ENCODE measurements around the gene ELOVL5. TPM values are rescaled to one million over a fixed set of nuclear protein-coding genes. Genes with fewer than 3 reads are reported as not detected.
"Not testable (repeated sequence)": the region's sequence is repeated elsewhere in the genome, so short reads cannot be mapped to it uniquely, and the experiment has no call there.

Gene ELOVL5
- polyA plus RNA-seq, 3 donors, result 76.8 to 79.4 (median 79.4) TPM

DNA sequence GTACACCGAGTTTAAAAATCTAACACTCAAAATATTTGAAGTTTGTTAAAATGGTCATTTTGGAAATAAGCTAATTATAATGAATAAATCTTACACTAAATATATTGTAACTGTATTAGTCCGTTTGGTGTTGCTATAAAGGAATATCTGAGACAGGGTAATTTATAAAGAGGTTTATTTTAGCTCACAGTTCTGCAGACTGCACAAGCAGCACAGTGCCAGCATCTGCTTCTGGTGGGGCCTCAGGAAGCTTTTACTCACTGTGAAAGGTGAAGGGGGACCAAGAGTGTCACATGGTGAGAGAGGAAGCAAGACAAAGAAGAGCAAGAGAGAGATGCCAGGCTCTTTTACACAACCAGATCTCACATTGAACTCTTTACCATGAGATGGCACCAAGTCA is 17.1 kb downstream of the ELOVL5 start:
- DNase-seq (ENCODE audit: low read depth in 3 of 3, low spot score in 2 of 3), result no peak

DNA sequence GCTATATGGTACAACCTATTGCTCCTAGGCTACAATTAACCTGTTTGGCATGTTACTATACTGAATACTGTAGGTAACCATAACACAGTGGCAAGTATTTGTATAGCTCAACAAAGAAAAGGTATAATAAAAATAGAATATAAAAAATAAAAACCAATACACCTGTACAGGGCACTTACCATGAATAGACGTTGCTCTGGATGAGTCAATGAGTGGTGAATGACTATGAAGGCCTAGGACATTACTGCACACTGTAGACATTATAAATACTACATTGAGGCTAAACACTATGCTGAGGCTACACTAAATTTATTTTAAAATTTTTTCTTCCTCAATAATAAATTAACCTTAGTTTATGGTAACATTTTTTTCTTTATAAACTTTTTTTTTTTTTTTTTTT is 18.6 kb downstream of the ELOVL5 start:
- no peak for DNase-seq (ENCODE audit: low read depth in 3 of 3, low spot score in 2 of 3)

DNA sequence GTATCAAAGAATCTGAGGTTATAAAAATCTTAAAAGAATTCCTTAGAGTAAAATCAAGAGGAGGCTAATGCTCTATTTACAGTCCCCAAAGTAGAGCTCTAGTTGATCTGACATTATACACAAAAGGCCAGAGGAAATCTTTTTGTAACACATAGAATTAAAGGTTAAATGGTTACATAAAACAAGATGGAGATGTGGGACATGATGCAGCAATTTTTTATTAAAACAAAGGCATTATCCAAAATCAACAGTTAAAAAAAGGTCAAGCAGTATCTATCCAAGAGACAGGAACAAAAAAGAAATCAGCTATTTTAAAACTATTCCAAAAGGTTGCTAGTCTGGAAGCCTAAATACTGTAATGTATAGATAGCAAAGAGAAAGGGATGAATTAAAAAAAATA is 20.4 kb downstream of the ELOVL5 start:
- DNase-seq (ENCODE audit: low read depth in 3 of 3, low spot score in 2 of 3), result no peak

- DNase-seq (ENCODE audit: low read depth in 3 of 3, low spot score in 2 of 3), result no peak
These were observed 21.7 kb downstream of the ELOVL5 start for GRCh38 chr6:53327017-53327395.

GRCh38 chr6:53326372-53327016 is 22.3 kb downstream of the ELOVL5 start:
- DNase-seq (ENCODE audit: low read depth in 3 of 3, low spot score in 2 of 3), result no peak

- no peak for DNase-seq (ENCODE audit: low read depth in 3 of 3, low spot score in 2 of 3)
These were observed 23.0 kb downstream of the ELOVL5 start for GRCh38 chr6:53325785-53326184.

DNA sequence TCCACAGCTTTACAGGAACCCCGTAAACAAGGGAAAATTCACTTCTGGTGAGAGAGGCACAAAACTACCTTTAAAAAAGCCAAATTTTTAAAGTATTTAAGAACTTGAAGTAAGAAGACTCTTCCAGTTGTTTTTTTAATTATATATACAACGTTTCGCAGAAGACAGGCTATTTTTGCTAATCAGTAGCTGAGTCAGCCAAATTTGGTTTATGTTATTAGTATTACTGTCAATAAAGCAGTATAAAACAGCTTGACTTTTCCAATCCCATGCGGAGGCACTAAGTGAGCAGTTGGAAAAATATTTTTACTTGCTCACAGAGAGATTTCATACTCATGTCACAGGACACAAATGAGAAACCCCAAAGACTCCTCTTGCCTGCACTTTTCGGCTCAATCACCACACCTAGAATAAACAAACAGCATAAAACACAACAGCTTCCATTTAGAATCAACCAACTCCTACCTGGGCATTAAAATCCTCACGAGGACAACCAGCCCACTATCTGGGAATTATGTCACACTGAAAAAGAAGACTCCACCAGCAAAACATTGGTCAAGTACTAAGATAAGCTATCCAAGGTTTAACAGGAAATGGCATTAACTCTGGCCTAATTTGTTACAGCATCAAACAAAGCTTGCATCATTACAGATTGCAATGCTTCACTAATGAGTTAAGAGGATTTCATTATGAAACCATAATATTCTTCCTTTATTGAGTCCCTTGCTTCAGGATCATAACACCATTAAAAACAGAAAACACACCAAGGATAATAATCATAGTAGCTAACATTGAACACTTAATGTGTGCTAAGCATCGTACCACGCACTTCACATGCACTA is 26.3 kb downstream of the ELOVL5 start:
- no peak for DNase-seq (ENCODE audit: low read depth in 3 of 3, low spot score in 2 of 3)

GRCh38 chr6:53321701-53322100 is 27.0 kb downstream of the ELOVL5 start:
- DNase-seq (ENCODE audit: low read depth in 3 of 3, low spot score in 2 of 3), result no peak

DNA sequence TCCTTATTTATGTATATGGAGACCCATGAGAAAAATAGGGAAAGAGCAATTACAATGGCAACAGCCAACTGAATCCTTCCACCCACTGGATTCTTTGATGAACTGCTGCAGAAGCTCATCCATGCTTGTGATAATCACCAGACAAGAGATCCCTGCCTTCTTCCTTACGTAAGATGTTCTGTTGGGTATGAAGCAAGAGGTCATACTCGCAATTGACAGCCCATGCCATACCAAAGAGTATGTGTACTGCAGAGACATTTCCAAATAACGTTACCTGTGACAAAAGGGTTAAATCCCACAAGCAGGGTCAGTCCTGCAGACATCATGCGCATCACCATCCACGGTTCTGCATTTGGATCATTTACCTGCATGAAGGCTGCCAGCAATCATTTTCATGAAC is 27.8 kb downstream of the ELOVL5 start:
- DNase-seq (ENCODE audit: low read depth in 3 of 3, low spot score in 2 of 3), result no peak

DNA sequence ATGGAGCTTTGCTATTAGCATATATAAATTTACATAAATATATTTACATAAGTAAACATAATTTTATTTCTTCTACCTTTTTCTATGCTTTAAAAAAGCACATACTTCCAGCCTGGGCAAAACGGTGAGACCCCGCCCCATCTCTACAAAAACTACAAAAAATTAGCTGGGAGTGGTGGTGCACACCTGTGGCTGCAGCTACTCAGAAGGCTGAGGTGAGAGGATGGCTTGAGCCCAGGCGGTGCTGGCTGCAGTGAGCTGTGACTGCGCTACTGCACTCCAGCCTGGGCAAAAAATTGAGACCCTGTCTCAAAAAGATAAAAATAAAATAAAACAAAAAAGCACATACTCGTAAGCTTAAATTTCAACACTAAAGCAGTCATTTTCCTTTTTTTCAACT is 30.3 kb downstream of the ELOVL5 start:
- no peak for DNase-seq (ENCODE audit: low read depth in 3 of 3, low spot score in 2 of 3)

DNA sequence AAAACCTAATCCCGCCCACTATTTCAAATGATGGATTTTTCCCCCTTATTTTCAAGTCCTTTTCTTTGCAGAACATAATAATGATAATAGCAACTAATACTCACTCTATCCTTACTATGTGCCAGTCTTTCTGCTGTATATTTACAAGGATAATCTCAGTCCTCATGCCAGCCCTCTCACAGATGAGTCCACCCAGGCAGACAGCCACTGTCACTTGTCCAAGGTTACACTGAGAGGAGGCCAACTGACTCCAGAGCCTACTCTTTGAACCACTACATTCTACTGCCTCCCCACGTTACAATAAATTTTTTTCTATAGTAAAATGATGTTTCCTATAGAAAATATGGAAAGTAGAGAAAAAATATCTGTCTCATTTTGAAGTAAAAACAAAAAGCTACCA is 30.9 kb downstream of the ELOVL5 start:
- no peak for DNase-seq (ENCODE audit: low read depth in 3 of 3, low spot score in 2 of 3)

DNA sequence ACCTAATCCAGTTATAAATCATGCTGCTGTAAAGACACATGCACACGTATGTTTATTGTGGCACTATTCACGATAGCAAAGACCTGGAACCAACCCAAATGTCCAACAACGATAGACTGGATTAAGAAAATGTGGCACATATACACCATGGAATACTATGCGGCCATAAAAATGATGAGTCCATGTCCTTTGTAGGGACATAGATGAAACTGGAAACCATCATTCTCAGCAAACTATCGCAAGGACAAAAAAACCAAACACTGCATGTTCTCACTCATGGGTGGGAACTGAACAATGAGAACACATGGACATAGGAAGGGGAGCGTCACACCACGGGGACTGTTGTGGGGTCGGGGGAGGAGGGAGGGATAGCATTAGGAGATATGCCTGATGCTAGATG is 31.5 kb downstream of the ELOVL5 start:
- DNase-seq (ENCODE audit: low read depth in 3 of 3, low spot score in 2 of 3), result not testable (repeated sequence)

- DNase-seq (ENCODE audit: low read depth in 3 of 3, low spot score in 2 of 3), result no peak
These were observed 32.6 kb downstream of the ELOVL5 start for GRCh38 chr6:53316142-53316541.

DNA sequence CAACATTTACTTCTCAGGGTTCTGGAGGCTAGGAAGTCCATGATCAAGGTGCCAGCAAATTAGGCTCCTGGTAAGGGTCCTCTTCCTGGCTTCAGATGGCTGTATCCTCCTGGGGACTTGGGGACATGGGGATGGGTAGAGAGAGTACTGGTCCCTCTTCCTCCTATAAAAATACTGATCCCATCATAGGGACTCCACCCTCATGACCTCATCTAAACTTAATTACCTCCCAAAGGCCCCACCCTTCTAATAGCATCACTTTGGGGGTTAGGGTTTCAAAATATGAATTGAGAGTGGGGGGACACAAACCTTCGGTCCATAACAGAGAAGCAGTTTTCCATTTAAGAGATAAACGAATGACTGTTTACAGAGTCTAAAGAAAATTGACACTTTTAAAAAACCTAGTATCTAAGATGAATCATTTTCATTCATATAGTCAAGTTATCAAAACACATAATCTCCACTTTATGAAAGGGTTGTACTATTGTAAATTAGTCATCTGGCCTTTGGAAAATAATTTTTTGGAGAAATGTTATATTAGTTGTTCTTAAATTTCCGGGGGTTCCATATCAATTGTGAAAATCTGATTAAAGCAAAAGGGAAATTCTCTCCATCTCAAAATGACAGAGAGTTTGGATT is 33.5 kb downstream of the ELOVL5 start:
- no peak for DNase-seq (ENCODE audit: low read depth in 3 of 3, low spot score in 2 of 3)

GRCh38 chr6:53313784-53314400 is 34.9 kb downstream of the ELOVL5 start:
- DNase-seq (ENCODE audit: low read depth in 3 of 3, low spot score in 2 of 3), result no peak

- no peak for DNase-seq (ENCODE audit: low read depth in 3 of 3, low spot score in 2 of 3)
These were observed 36.4 kb downstream of the ELOVL5 start for GRCh38 chr6:53312355-53312754.

- DNase-seq (ENCODE audit: low read depth in 3 of 3, low spot score in 2 of 3), result no peak
These were observed 37.2 kb downstream of the ELOVL5 start for GRCh38 chr6:53311586-53311935.

DNA sequence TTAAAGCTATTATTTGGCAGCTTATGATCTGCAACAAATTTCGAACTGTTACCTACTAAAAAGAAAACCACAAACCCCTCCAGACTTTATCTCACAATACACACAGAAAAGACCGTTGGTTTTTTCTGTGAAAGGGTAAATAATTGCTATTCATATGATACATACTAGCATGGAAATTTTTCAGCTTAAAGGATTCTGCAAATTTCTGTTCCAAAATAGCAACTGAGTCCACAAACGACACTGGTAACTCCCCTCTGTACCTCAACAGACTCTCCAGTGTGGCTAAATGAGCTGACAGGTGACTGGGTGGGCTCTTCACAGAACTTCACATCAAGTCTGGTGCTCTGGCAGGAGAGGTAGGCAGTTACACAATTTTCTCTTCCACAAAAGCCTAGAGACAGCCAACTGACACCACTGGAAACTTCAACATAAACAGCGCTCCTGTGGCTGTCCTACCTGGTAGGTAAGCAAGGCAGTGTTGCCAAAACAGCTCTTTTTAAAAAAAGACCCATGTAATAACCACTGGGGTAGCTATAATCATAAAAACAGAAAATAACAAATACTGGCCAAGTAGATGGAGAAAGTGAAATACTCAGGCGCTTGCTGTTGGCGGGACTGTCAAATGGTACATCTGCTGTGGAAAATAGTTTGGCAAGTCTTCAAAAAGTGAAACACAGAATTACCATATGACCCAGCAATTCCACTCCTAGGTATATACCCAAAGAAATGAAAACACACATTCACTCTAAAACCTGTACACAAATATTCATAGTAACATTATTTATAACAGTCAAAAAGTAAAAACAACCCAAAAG is 37.8 kb downstream of the ELOVL5 start:
- DNase-seq (ENCODE audit: low read depth in 3 of 3, low spot score in 2 of 3), result no peak

- no peak for DNase-seq (ENCODE audit: low read depth in 3 of 3, low spot score in 2 of 3)
These were observed 38.8 kb downstream of the ELOVL5 start for GRCh38 chr6:53309901-53310300.

GRCh38 chr6:53309059-53309900 is 39.5 kb downstream of the ELOVL5 start:
- DNase-seq (ENCODE audit: low read depth in 3 of 3, low spot score in 2 of 3), result no peak
